HepG2 (cell line): ENCODE results near the gene HSD11B1. TPM values are rescaled to one million over a fixed set of nuclear protein-coding genes. Genes with fewer than 3 reads are reported as not detected.

ENCODE experiments used
- ATAC-seq: fragments of 200-7000 bp; cut with Tn5 transposase; 3 replicates; pipeline ENCODE4 v1.9.1; 2020; ENCODE audit warnings: mild to moderate bottlenecking, moderate library complexity
- BruUV-seq: library from RNA; stranded (reverse); fragments of 400-500 nt; replicated peaks from 2 replicates; lab custom pipeline; 2021; lab: Mats Ljungman, UMichigan
- CTCF ChIA-PET: fragments of 300-600 bp; formaldehyde crosslinking; extraction: SDS; loops from one replicate; lab custom pipeline; 2021; ENCODE audit warnings: low total read pairs, inconsistent platforms, low intra/inter-chr PET ratio; lab: Yijun Ruan, JAX
- POLR2A ChIA-PET: fragments of 350-600 bp; sonication (Branson Sonifier 250); formaldehyde crosslinking; loops from one replicate; lab custom pipeline; 2020; ENCODE audit warnings: antibody characterized with exemption, inconsistent platforms; lab: Yijun Ruan, JAX
- DNase-seq: peaks from one replicate; pipeline ENCODE4 v3.0.0-alpha.2; 2015; ENCODE audit warnings: low spot score
- FAIRE-seq: peaks from 3 replicates; lab custom pipeline; 2011; peaks lifted over from hg19 to GRCh38; lab: Jason Lieb, UNC
- H2AFZ ChIP-seq: one replicate; pipeline ENCODE4 v1.6.1; 2011; ENCODE audit warnings: low read length, inconsistent platforms
- H3K27ac ChIP-seq: fragments of 300-600 bp; 3 replicates; pipeline ENCODE4 v1.8.0; 2011; ENCODE audit warnings: mixed run types, mild to moderate bottlenecking, mixed read lengths, low read length, inconsistent platforms; ENCODE audit not compliant: insufficient read depth; ENCODE audit errors: extremely low read length
- H3K27me3 ChIP-seq, 2 experiments: fragments of 200-600 bp in 1 of 2; 2 replicates in 1 of 2; 3 replicates in 1 of 2; pipeline versions ENCODE4 v1.6.0 to v1.8.0; 2011; ENCODE audit warnings: low read length in 2 of 2, mild to moderate bottlenecking in 2 of 2, moderate library complexity in 2 of 2, inconsistent platforms in 1 of 2; ENCODE audit not compliant: insufficient read depth in 2 of 2, control insufficient read depth in 1 of 2
- H3K36me3 ChIP-seq, 2 experiments: fragments of 200-600 bp in 1 of 2; replicated peaks in 1 of 2; 2 replicates in 1 of 2; 3 replicates in 1 of 2; pipeline versions ENCODE4 v1.5.1 to v1.8.0; 2011; ENCODE audit warnings: low read length in 2 of 2, inconsistent platforms in 1 of 2; ENCODE audit not compliant: insufficient read depth in 2 of 2, control insufficient read depth in 1 of 2
- H3K4me1 ChIP-seq: 2 replicates; pipeline ENCODE4 v1.5.1; 2012; ENCODE audit warnings: low read length, inconsistent platforms; ENCODE audit not compliant: insufficient read depth
- H3K4me2 ChIP-seq: 2 replicates; pipeline ENCODE4 v1.6.0; 2011; ENCODE audit warnings: low read depth, low read length, inconsistent platforms
- H3K4me3 ChIP-seq, 3 experiments: fragments of 200-600 bp in 1 of 3; sonication (generic), shearing (Covaris generic) in 1 of 3; replicated peaks in 1 of 3; 2 replicates each; pipeline ENCODE4 v1.5.1; 2011 to 2016; ENCODE audit warnings: low read length in 3 of 3, inconsistent platforms in 2 of 3, low read depth in 2 of 3, mild to moderate bottlenecking in 2 of 3, control low read depth in 1 of 3, mixed read lengths in 1 of 3; ENCODE audit not compliant: insufficient read depth in 1 of 3
- H3K79me2 ChIP-seq: one replicate; pipeline ENCODE4 v1.6.1; 2011; ENCODE audit warnings: low read length, inconsistent platforms; ENCODE audit not compliant: insufficient read depth
- H3K9ac ChIP-seq: 2 replicates; pipeline ENCODE4 v1.6.0; 2011; ENCODE audit warnings: mild to moderate bottlenecking, low read depth, low read length, inconsistent platforms; ENCODE audit not compliant: insufficient read depth
- H3K9me3 ChIP-seq: 2 replicates; pipeline ENCODE4 v1.5.1; 2012; ENCODE audit warnings: mild to moderate bottlenecking, low read length
- H4K20me1 ChIP-seq: 2 replicates; pipeline ENCODE4 v1.6.0; 2011; ENCODE audit warnings: inconsistent platforms, mild to moderate bottlenecking, low read length, moderate library complexity; ENCODE audit not compliant: insufficient read depth
- CCAR2 ChIP-seq: fragments of 200-400 bp; formaldehyde crosslinking; optimal IDR thresholded peaks from 2 replicates; pipeline ENCODE3; 2018; ENCODE audit warnings: low read depth, mild to moderate bottlenecking, low read length, moderate library complexity
- CENPT ChIP-seq: sonication (generic); formaldehyde crosslinking; IDR thresholded peaks from 2 replicates; pipeline ENCODE4 v1.8.0; 2022; ENCODE audit warnings: low read depth, mild to moderate bottlenecking, moderate library complexity, missing genetic modification reagents
- KAT7 ChIP-seq: IDR thresholded peaks from 2 replicates; pipeline ENCODE4 v1.6.1; 2018; ENCODE audit warnings: borderline replicate concordance, missing compliant biosample characterization
- TBX3 ChIP-seq: fragments of 450-650 bp; IDR thresholded peaks from 2 replicates; pipeline ENCODE4 v1.6.1; 2017; ENCODE audit warnings: antibody characterized with exemption, mild to moderate bottlenecking, inconsistent platforms, borderline replicate concordance
- ZNF510 ChIP-seq: sonication (generic); formaldehyde crosslinking; IDR thresholded peaks from 2 replicates; pipeline ENCODE4 v1.4.0; 2020; ENCODE audit warnings: low read depth, mild to moderate bottlenecking, missing genetic modification reagents
- ZNF672 ChIP-seq: sonication (generic); formaldehyde crosslinking; IDR thresholded peaks from 2 replicates; pipeline ENCODE4 v1.8.1; 2022; ENCODE audit warnings: missing genetic modification reagents
- ZNF883 ChIP-seq: sonication (generic); formaldehyde crosslinking; IDR thresholded peaks from 2 replicates; pipeline ENCODE4 v1.5.1; 2020; ENCODE audit warnings: mild to moderate bottlenecking, missing genetic modification reagents; ENCODE audit errors: not compliant biosample characterization
- WGBS: methylation state at CpG from one replicate; pipeline ENCODE4 v1.1.6; 2017; ENCODE audit warnings: low lambda C conversion rate; 5-methylcytosine and 5-hydroxymethylcytosine counted together
- in situ Hi-C: cut with HindIII; loops from 2 replicates; pipeline ENCODE4 v1.10.0; 2017; ENCODE audit warnings: low pct_unique_long_range_greater_than_20kb; ENCODE audit not compliant: extremely low pct_ligation_motif_present
- intact Hi-C: fragments of 100-400 bp; cut with micrococcal nuclease; formaldehyde crosslinking; loops from one replicate; pipeline ENCODE4 v1.10.0; 2022; ENCODE audit not compliant: unreplicated experiment
- polyA plus RNA-seq, 8 experiments: library from polyadenylated mRNA; depleted of rRNA in 3 of 8; stranded (reverse) in 7 of 8; unstranded in 1 of 8; fragments of >200 nt; fragmentation: Illumina TruSeq in 4 of 8; extraction: Trizol in 4 of 8; gene quantifications; 2 replicates each; pipeline versions ENCODE4 v1.2.1 to v1.2.3, GENCODE V29; 2011 to 2016; ENCODE audit warnings: low read depth in 4 of 8, missing spikeins in 1 of 8, mixed read lengths in 1 of 8; ENCODE audit not compliant: insufficient read depth in 1 of 8
- total RNA-seq, 5 experiments: library from RNA; depleted of rRNA; stranded (reverse); fragments of >200 nt; fragmentation: Illumina TruSeq; extraction: Trizol; gene quantifications; 2 replicates each; pipeline ENCODE4 v1.2.3, GENCODE V29; 2016; ENCODE audit warnings: low read depth in 1 of 5
- TF ChIP-seq, protein P1 (sequence below): sonication (generic); formaldehyde crosslinking; IDR thresholded peaks from 2 replicates; pipeline ENCODE4 v1.4.0; 2020; ENCODE audit warnings: missing genetic modification reagents

The HSD11B1 gene
- total and polyA plus RNA-seq, 2 of the 13 experiments (the other 11 are each of a cell fraction or from before 2014, with no cell fraction given): not detected

DNA sequence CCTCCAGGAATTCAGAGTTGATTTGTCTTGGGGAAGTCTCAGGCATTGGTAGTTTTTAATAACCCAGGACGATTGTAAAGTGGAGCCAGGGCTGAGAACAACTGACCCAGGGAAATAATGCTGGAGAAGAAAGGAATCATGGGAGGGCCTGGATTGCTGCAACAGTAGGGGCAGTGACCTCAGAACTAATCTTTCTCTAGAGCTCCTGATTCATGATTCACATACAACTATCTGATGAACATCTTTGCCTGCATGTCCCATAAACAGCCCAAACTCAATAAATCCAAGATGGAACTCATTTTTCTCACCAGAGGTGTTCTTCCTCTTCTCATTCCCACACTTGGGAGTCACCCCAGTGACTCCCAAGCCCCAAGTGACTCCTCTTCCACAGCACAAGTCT lies 37.5 kb upstream of the HSD11B1 start:
- H3K9me3 ChIP-seq: no peaks in the 10 kb centered on the region
- no peak for DNase-seq
- POLR2A ChIA-PET: no interaction called here
- intact Hi-C loops (no loop called here), in situ Hi-C loops (no loop called here)
- CTCF ChIA-PET: no interaction called here
- no peak overlapping the region for H2AFZ ChIP-seq
- peaks cover 0 to 4% of the 10 kb centered on the region in 2 experiments; a peak in 1 of 5 replicates for H3K27me3 ChIP-seq
- H3K4me3 ChIP-seq: no peak overlapping the region
- no peaks in the 10 kb centered on the region for H3K36me3 ChIP-seq
- H3K79me2 ChIP-seq: no peaks in the 10 kb centered on the region
- no peak overlapping the region for H3K9ac ChIP-seq
- H3K27ac ChIP-seq: no peak overlapping the region
- WGBS: 22% methylated on average over 1 of the region's 1 CpG
- FAIRE-seq: no peak
- no peak for TF ChIP-seq ZNF672
- TF ChIP-seq ZNF883: no peak
- TF ChIP-seq, protein P1, sequence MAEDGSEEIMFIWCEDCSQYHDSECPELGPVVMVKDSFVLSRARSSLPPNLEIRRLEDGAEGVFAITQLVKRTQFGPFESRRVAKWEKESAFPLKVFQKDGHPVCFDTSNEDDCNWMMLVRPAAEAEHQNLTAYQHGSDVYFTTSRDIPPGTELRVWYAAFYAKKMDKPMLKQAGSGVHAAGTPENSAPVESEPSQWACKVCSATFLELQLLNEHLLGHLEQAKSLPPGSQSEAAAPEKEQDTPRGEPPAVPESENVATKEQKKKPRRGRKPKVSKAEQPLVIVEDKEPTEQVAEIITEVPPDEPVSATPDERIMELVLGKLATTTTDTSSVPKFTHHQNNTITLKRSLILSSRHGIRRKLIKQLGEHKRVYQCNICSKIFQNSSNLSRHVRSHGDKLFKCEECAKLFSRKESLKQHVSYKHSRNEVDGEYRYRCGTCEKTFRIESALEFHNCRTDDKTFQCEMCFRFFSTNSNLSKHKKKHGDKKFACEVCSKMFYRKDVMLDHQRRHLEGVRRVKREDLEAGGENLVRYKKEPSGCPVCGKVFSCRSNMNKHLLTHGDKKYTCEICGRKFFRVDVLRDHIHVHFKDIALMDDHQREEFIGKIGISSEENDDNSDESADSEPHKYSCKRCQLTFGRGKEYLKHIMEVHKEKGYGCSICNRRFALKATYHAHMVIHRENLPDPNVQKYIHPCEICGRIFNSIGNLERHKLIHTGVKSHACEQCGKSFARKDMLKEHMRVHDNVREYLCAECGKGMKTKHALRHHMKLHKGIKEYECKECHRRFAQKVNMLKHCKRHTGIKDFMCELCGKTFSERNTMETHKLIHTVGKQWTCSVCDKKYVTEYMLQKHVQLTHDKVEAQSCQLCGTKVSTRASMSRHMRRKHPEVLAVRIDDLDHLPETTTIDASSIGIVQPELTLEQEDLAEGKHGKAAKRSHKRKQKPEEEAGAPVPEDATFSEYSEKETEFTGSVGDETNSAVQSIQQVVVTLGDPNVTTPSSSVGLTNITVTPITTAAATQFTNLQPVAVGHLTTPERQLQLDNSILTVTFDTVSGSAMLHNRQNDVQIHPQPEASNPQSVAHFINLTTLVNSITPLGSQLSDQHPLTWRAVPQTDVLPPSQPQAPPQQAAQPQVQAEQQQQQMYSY (CRISPR knock-in tag): no peak
- no peak for TF ChIP-seq KAT7 (CRISPR knock-in tag)
- TF ChIP-seq TBX3: no peak
- no peak for TF ChIP-seq ZNF510
- no peak for TF ChIP-seq CENPT (CRISPR knock-in tag)
- no peak for TF ChIP-seq CCAR2
- no peaks in the 10 kb centered on the region for H4K20me1 ChIP-seq
- H3K4me1 ChIP-seq: peaks cover 16% of the 10 kb centered on the region
- H3K4me2 ChIP-seq: no peak overlapping the region
- no peak for ATAC-seq
- BruUV-seq: no TSS peak
